Mucosa of stomach (tissue), 1 donor: Measurements from ENCODE around the gene CELSR3.
A peak's percentile ranks its signal among the peaks of the same experiment; 100 is the strongest.

Source experiments
- H3K27me3 ChIP-seq: one replicate; pipeline ENCODE4 v1.7.0; 2013; ENCODE audit warnings: mild to moderate bottlenecking, low read length; ENCODE audit not compliant: control insufficient read depth, insufficient read depth
- H3K36me3 ChIP-seq: one replicate; pipeline ENCODE4 v1.7.0; 2013; ENCODE audit warnings: low read length; ENCODE audit not compliant: control insufficient read depth, insufficient read depth
- H3K4me1 ChIP-seq: one replicate; pipeline ENCODE4 v1.7.0; 2013; ENCODE audit warnings: mild to moderate bottlenecking, low read length; ENCODE audit not compliant: control insufficient read depth, insufficient read depth
- H3K4me3 ChIP-seq: one replicate; pipeline ENCODE4 v1.7.0; 2013; ENCODE audit warnings: low read length
- H3K9ac ChIP-seq: one replicate; pipeline ENCODE4 v1.7.0; 2013; ENCODE audit warnings: mild to moderate bottlenecking, low read length, moderate library complexity
- H3K9me3 ChIP-seq: one replicate; pipeline ENCODE4 v1.7.0; 2013; ENCODE audit warnings: mild to moderate bottlenecking, low read length, moderate library complexity; ENCODE audit not compliant: control insufficient read depth
- donor health status: Pancreatic carcinoma.

The CELSR3 gene

GRCh38 chr3:48694610-48695392, 32.1 kb upstream of the CELSR3 start:
- Histone ChIP-seq H3K9me3 (no peaks in the 10 kb centered on the region), H3K27me3 (no peaks in the 10 kb centered on the region), H3K4me1 (peaks cover 21% of the 10 kb centered on the region), H3K4me3 (no peak overlapping the region), H3K9ac (peak overlapping the region; percentile 11), H3K36me3 (peaks cover 15% of the 10 kb centered on the region)

DNA sequence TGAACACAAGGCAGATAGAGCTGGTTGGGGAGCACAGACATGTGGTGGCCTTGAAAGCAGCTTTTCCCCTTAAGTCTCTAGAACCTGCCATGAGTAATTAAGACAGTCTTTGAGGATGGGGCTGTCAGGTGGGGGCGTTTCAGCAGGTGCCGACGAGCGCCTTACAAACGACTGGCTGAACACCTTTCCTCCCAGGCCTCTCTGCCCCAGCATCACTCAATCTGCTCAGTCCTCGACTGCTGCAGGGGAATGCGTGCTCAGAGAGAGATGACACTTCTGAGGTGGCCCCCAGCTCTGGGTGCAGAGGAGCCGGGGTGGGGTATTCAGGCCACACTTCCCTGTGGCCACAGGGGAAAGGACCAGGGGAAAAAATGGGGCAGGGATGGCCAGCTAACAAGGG, 31.1 kb upstream of the CELSR3 start:
- H3K9ac ChIP-seq = peak overlapping the region; percentile 26
- no peaks in the 10 kb centered on the region for H3K9me3 ChIP-seq
- peaks cover 21% of the 10 kb centered on the region for H3K4me1 ChIP-seq
- H3K27me3 ChIP-seq = no peaks in the 10 kb centered on the region
- no peak overlapping the region for H3K4me3 ChIP-seq
- peaks cover 15% of the 10 kb centered on the region for H3K36me3 ChIP-seq

DNA sequence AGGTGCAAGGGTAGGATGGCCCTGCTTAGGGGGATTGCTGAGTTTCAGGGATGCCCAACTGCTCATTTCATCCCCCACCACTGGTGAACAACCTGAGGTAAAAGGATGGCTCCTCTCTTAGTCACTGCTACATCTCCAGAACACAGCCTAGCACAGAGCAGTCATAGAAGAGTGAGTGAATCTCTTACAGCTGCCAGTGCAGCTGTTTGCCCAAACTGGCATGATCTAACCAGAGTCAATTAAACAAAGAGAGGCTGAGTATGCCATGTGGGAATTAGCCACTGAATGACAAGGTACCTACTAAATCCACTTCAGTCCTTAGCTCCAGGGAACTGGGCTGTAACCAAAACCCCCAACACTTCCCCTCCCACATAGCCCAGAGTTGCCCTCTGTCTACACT, 29.9 kb upstream of the CELSR3 start:
- no peak overlapping the region for H3K4me3 ChIP-seq
- H3K4me1 ChIP-seq = peaks cover 21% of the 10 kb centered on the region
- no peak overlapping the region for H3K9ac ChIP-seq
- peaks cover 25% of the 10 kb centered on the region for H3K36me3 ChIP-seq
- no peaks in the 10 kb centered on the region for H3K9me3 ChIP-seq
- H3K27me3 ChIP-seq = no peaks in the 10 kb centered on the region

DNA sequence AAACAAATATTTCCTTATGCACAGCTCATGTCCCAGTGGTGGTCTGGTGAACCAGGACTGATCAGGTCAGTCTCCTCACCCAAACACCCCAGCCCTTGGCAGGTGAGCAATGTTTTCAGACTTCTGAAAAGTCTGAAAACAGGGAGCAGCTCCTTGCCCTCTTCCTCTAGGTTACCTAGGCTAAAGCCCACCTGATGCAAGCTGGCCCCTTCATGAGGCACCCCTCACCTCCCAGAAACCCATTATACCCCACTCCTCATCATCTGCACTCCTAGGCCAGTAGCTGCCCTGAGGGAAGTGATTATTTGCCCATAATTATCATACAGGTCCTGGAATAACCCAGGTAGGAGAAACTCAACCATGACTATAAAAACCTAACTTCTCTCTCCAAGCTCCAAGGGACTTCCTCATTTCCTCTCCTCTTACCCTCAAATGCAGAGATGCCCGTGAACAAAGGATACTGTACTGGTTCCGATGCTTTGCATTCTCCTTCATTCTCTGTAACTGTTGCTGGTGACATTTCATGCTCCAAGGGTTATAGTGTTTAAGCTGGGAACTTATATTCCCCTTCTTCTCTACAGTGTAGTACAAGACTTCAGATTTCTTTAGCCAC, 28.3 kb upstream of the CELSR3 start:
- H3K4me1 ChIP-seq = peaks cover 18% of the 10 kb centered on the region
- H3K9me3 ChIP-seq = no peaks in the 10 kb centered on the region
- no peak overlapping the region for H3K4me3 ChIP-seq
- no peaks in the 10 kb centered on the region for H3K27me3 ChIP-seq
- H3K36me3 ChIP-seq = peaks cover 29% of the 10 kb centered on the region
- no peak overlapping the region for H3K9ac ChIP-seq

DNA sequence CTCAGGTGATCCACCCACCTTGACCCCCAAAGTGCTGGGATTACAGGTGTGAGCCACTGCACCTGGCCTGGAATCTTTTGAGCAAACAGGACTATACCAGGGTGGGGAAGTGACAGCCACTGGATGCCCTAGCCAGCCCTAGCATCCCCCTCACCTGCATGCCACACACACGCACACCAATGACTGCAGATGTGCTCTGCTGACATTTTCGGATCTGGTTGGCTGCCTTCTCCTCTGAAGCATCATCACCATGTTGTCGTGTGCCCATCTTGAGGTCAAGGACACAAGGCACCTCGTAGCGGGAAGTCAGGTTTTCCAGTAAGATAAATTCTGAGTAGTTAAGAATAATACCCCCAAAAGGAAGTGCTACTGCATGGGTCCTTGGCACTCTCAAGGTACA, 26.7 kb upstream of the CELSR3 start:
- no peaks in the 10 kb centered on the region for H3K9me3 ChIP-seq
- no peak overlapping the region for H3K9ac ChIP-seq
- H3K4me1 ChIP-seq = peaks cover 15% of the 10 kb centered on the region
- H3K27me3 ChIP-seq = no peaks in the 10 kb centered on the region
- H3K36me3 ChIP-seq = peaks cover 29% of the 10 kb centered on the region
- no peak overlapping the region for H3K4me3 ChIP-seq

DNA sequence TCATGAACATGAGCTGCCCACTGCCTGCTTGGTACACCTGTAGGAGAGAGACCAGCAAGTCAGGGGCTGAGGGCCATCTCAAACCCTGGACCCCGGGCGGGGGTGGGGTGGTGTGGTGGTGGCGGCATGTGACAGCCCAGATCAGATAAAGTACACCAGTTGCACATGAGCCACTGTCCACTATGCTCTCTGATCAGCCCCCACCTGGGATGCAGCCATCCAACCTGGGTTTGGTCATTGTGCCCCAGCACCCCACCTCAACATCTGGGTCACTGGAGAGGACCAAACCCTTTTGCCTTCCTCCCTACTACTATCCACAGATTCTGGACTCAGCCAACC, 26.0 kb upstream of the CELSR3 start:
- Histone ChIP-seq H3K9ac (no peak overlapping the region), H3K27me3 (no peaks in the 10 kb centered on the region), H3K9me3 (no peaks in the 10 kb centered on the region), H3K4me3 (no peak overlapping the region), H3K36me3 (peaks cover 24% of the 10 kb centered on the region), H3K4me1 (peaks cover 18% of the 10 kb centered on the region)

DNA sequence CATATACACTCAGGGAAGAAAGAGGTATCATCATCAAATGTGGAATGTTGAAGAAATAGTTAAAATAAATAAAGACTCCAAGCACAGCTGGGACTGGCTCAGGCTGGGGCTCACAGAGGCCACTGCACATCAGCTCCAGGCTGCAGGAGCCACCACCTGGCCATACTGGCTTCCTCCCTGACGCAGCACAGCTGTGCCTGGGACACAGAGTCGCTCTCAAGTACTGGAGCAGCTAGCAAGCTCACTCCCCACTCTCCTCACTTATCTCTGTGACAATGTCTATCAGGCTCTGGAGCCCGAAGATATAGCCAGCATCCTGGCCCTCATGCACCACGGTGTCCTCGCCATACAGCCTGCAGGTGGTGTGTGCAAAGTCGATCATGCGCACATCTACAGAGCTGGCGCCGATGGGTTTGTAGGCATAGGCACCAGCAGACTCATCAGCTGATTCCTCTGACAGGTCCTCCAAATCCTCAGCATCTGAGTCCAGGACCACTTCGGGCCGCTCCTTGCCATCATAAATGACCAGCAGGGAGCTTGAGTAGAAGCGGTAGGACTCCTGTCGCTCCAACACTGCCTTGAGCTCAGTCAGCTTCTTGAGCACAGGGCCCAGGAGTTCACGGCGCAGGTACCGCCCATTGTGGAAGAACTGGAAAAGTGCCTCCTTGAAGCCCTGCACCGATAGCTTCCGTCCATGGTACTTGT, 25.5 kb upstream of the CELSR3 start:
- Histone ChIP-seq H3K36me3 (peaks cover 21% of the 10 kb centered on the region), H3K9me3 (no peaks in the 10 kb centered on the region), H3K9ac (no peak overlapping the region), H3K27me3 (no peaks in the 10 kb centered on the region), H3K4me1 (peaks cover 23% of the 10 kb centered on the region), H3K4me3 (no peak overlapping the region)

DNA sequence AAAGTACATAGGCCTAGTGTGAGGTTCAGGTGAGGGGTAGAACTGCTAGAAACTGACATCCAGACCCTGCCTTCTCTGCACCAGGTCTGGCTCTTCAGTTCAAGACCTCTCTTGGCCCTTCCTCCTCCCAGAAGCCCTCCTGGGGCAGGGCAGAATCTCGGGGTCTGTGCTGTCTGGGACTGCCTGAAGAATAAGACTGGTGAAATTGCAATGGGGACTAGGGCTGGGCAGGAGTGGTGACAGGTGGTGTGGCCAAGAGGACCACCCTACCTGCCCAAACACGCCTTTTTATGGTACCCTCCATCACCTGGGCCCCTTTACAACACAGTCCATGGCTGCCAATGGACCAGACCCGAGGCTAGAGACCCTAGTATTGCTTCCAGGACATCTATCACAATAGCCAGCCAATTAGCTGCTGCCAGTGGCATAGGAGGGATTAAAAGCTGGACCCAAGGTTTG, 24.6 kb upstream of the CELSR3 start:
- no peak overlapping the region for H3K4me3 ChIP-seq
- no peaks in the 10 kb centered on the region for H3K27me3 ChIP-seq
- H3K9ac ChIP-seq = no peak overlapping the region
- peaks cover 14% of the 10 kb centered on the region for H3K36me3 ChIP-seq
- no peaks in the 10 kb centered on the region for H3K9me3 ChIP-seq
- H3K4me1 ChIP-seq = peaks cover 25% of the 10 kb centered on the region

DNA sequence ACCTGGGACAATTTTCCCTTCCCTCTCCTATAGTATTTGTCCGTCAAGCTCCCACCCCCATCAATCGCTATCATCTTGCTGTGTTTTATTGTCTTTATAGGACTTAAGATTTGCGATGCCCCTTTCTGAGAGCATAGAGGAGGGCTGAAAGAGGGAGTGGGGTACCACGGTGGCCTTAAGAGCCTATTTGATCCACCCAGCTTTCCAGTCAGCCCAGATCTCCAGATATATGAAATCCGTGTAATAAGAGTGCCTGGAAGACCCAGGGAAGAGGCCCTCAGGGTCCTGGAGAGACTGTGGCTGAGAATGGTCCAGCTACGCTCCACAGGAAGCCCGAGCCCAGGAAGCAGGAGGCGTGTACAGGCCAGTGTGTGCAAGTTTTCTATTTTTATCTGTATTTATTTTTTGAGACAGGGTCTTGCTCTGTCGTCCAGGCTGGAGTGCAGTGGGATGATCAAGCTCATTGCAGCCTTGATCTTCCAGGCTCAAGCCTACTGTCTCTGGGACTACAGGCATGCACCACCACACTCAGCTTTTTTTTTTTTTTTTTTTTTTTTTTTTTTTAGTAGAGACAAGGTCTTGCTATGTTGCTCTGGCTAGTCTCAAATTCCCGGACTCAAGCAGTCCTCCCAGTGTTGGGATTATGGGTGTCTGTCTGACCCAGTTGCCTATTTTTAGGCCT, 24.0 kb upstream of the CELSR3 start:
- Histone ChIP-seq H3K9ac (peak overlapping the region; percentile 89), H3K4me3 (no peak overlapping the region), H3K36me3 (peaks cover 14% of the 10 kb centered on the region)

DNA sequence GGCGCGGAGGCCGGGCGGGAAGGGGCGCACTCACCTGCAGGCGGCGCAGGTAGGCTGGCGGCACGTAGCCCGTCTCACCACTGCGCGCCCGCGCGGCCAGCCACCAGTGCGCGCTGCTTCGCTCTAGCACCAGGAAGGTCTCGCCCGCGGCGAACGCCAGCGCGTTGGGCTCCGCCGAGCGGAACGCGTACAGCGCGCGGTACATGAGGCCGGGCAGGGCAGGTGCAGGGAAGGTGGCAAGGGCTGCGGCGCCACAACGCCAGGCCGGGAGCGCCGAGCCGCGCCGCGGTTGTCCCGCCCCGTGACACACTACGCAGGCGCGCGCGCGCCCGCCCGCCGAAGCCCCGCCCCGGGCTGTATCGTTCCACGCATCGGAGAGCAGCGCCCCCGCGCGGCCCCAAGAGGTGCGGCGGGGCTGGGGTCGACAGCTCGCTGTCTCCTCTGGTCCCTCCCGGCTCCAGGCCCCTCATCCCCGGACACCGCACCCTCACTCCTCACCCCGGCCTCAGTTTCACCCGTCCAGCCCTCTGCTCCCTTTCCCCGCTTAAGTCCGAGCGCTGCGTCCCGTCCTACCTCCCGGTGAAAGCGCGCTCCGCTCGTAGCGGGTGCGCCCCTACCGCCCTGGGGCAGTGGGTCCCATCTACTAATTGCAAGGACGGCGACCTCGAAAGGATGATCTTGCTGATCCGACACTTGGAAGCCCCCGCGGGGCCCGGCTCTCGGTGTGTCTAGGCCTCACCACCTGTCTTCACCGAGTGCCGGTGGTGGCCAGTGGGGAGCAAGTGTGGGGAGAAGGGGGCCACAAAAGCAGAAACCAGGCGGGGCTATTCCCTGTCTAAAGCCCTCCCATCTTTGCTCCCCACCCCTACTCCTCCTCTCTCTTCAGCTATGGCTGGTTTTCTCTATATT, 23.2 kb upstream of the CELSR3 start, which contains the start of gene NCKIPSD:
NCKIPSD (minus strand) TSS at position 313 of the 909 bp plus-strand sequence; CDS start at position 205, 108 bp downstream.
- Histone ChIP-seq H3K9ac (peak within 1 kb of the TSS; percentile 89), H3K27me3 (no peaks in the 10 kb centered on the region), H3K36me3 (peaks cover 14% of the 10 kb centered on the region), H3K4me1 (peaks cover 25% of the 10 kb centered on the region), H3K4me3 (peak within 1 kb of the TSS; percentile 72), H3K9me3 (no peaks in the 10 kb centered on the region)

More for the DNA sequence above, 24.0 kb upstream of the CELSR3 start:
- H3K27me3 ChIP-seq = no peaks in the 10 kb centered on the region
- peaks cover 25% of the 10 kb centered on the region for H3K4me1 ChIP-seq
- H3K9me3 ChIP-seq = no peaks in the 10 kb centered on the region

- Histone ChIP-seq H3K9ac (peak overlapping the region; percentile 89), H3K9me3 (no peaks in the 10 kb centered on the region), H3K36me3 (peaks cover 14% of the 10 kb centered on the region), H3K4me1 (peaks cover 25% of the 10 kb centered on the region), H3K4me3 (peak overlapping the region; percentile 72), H3K27me3 (no peaks in the 10 kb centered on the region)
Observed at GRCh38 chr3:48685293-48685602, 22.6 kb upstream of the CELSR3 start.
